Endothelial cell of umbilical vein (primary cell): ENCODE measurements around the gene GZF1. TPM values are rescaled to one million over a fixed set of nuclear protein-coding genes. Genes with fewer than 3 reads are reported as not detected.

Experiments
- BruUV-seq: library from RNA; stranded (reverse); fragments of 400-500 nt; replicated peaks from 2 replicates; lab custom pipeline; 2021; lab: Mats Ljungman, UMichigan
- CTCF ChIA-PET: fragments of 300-600, 350-600 bp; sonication (Branson Sonifier 250); formaldehyde crosslinking; loops from one replicate; lab custom pipeline; 2021; ENCODE audit warnings: antibody characterized with exemption, inconsistent platforms; lab: Charles Lee
- POLR2A ChIA-PET: fragments of 300-600, 350-600 bp; sonication (Branson Sonifier 250); formaldehyde crosslinking; loops from one replicate; lab custom pipeline; 2021; ENCODE audit warnings: antibody characterized with exemption, inconsistent platforms; lab: Charles Lee
- DNase-seq: peaks from one replicate; pipeline ENCODE4 v3.0.0-alpha.2; 2011; ENCODE audit warnings: low read depth, low spot score
- FAIRE-seq: peaks from 2 replicates; lab custom pipeline; 2011; peaks lifted over from hg19 to GRCh38; lab: Jason Lieb, UNC
- H2AFZ ChIP-seq: 2 replicates; pipeline ENCODE4 v1.6.0; 2012; ENCODE audit warnings: low read depth, low read length, control low read depth, inconsistent platforms
- H3K27ac ChIP-seq: 2 replicates; pipeline ENCODE4 v1.5.1; 2011; ENCODE audit warnings: low read depth, mild to moderate bottlenecking, control low read depth, low read length, moderate library complexity; ENCODE audit not compliant: insufficient read depth
- H3K27me3 ChIP-seq, 2 experiments: 2 replicates each; pipeline versions ENCODE4 v1.6.0 to v1.6.1; 2011; ENCODE audit warnings: low read length in 2 of 2, mixed read lengths in 1 of 2; ENCODE audit not compliant: control insufficient read depth in 2 of 2, insufficient read depth in 2 of 2
- H3K36me3 ChIP-seq, 2 experiments: 2 replicates in 1 of 2; 3 replicates in 1 of 2; pipeline ENCODE4 v1.5.1; 2011; ENCODE audit warnings: low read length in 2 of 2, mild to moderate bottlenecking in 1 of 2, moderate library complexity in 1 of 2; ENCODE audit not compliant: control insufficient read depth in 2 of 2, insufficient read depth in 2 of 2; ENCODE audit errors: extremely low read depth in 1 of 2
- H3K4me1 ChIP-seq: 3 replicates; pipeline ENCODE4 v1.5.1; 2011; ENCODE audit warnings: mild to moderate bottlenecking, low read length; ENCODE audit not compliant: control insufficient read depth, insufficient read depth; ENCODE audit errors: extremely low read depth
- H3K4me2 ChIP-seq: 2 replicates; pipeline ENCODE4 v1.6.1; 2011; ENCODE audit warnings: low read length, control low read depth, mixed read lengths; ENCODE audit not compliant: insufficient read depth
- H3K4me3 ChIP-seq, 3 experiments: fragments of 200-600 bp in 1 of 3; sonication (generic), shearing (Covaris generic) in 1 of 3; replicated peaks in 1 of 3; 2 replicates each; pipeline ENCODE4 v1.5.1; 2011 to 2016; ENCODE audit warnings: control low read depth in 3 of 3, low read length in 3 of 3, mild to moderate bottlenecking in 2 of 3, inconsistent platforms in 1 of 3, low read depth in 1 of 3, moderate library complexity in 1 of 3; ENCODE audit not compliant: insufficient read depth in 1 of 3
- H3K79me2 ChIP-seq: 2 replicates; pipeline ENCODE4 v1.6.0; 2012; ENCODE audit warnings: low read length, inconsistent platforms; ENCODE audit not compliant: control insufficient read depth, insufficient read depth
- H3K9ac ChIP-seq: replicated peaks from 2 replicates; pipeline ENCODE3; 2011; ENCODE audit warnings: low read length, control low read depth; ENCODE audit not compliant: insufficient read depth; ENCODE audit errors: extremely low read depth
- H3K9me1 ChIP-seq: replicated peaks from 3 replicates; pipeline ENCODE4 v1.6.0; 2011; ENCODE audit warnings: mild to moderate bottlenecking, low read length; ENCODE audit not compliant: control insufficient read depth, insufficient read depth; ENCODE audit errors: extremely low read depth
- H3K9me3 ChIP-seq: replicated peaks from 2 replicates; pipeline ENCODE4 v1.5.1; 2012; ENCODE audit warnings: low read length, inconsistent platforms; ENCODE audit not compliant: control insufficient read depth, insufficient read depth
- H4K20me1 ChIP-seq: replicated peaks from 2 replicates; pipeline ENCODE3; 2011; ENCODE audit warnings: mild to moderate bottlenecking, low read length; ENCODE audit not compliant: control insufficient read depth, insufficient read depth; ENCODE audit errors: extremely low read depth
- EZH2 ChIP-seq: IDR thresholded peaks from 2 replicates; pipeline ENCODE4 v1.6.1; 2012; ENCODE audit warnings: borderline replicate concordance, low read depth, mild to moderate bottlenecking, moderate library complexity, low read length, inconsistent platforms; ENCODE audit not compliant: severe bottlenecking
- FOS ChIP-seq: IDR thresholded peaks from 2 replicates; pipeline ENCODE4 v1.6.1; 2011; ENCODE audit warnings: mild to moderate bottlenecking, low read length, moderate library complexity, borderline replicate concordance; ENCODE audit not compliant: insufficient read depth
- GATA2 ChIP-seq: IDR thresholded peaks from 2 replicates; pipeline ENCODE4 v1.7.0; 2011; ENCODE audit warnings: low read depth, mild to moderate bottlenecking, moderate library complexity, mixed read lengths, low read length; ENCODE audit not compliant: insufficient read length, insufficient read depth
- MYC ChIP-seq: IDR thresholded peaks from one replicate; pipeline ENCODE4 v1.6.1; 2011; ENCODE audit warnings: mild to moderate bottlenecking, low read depth, low read length
- POLR2A ChIP-seq: IDR thresholded peaks from 2 replicates; pipeline ENCODE4 v1.6.1; 2012; ENCODE audit warnings: low read depth, mild to moderate bottlenecking, control low read depth, low read length
- POLR2AphosphoS5 ChIP-seq: IDR thresholded peaks from 2 replicates; pipeline ENCODE4 v1.6.1; 2012; ENCODE audit warnings: low read depth, mild to moderate bottlenecking, control low read depth, low read length, moderate library complexity; ENCODE audit not compliant: insufficient read depth
- dilution Hi-C: fragments of 300-500 bp; cut with MboI; formaldehyde crosslinking; loops from one replicate; pipeline ENCODE4 v1.15.0; 2019; ENCODE audit warnings: low sequenced_read_pairs; ENCODE audit not compliant: extremely low pct_ligation_motif_present
- intact Hi-C: fragments of 100-400 bp; cut with micrococcal nuclease; formaldehyde crosslinking; loops from one replicate; pipeline ENCODE4 v1.10.0; 2022
- polyA plus RNA-seq, 4 experiments: library from polyadenylated mRNA; depleted of rRNA in 3 of 4; stranded (reverse) in 3 of 4; unstranded in 1 of 4; fragments of >200 nt; gene quantifications; 2 replicates each; pipeline versions ENCODE4 v1.2.1 to v1.2.3, GENCODE V29; 2011 to 2012; ENCODE audit warnings: missing spikeins in 1 of 4
- total RNA-seq: library from RNA; stranded (reverse); gene quantifications from 2 replicates; pipeline ENCODE4 v1.2.3, GENCODE V29; 2021
- TF ChIP-seq, protein P1 (sequence below): IDR thresholded peaks from 2 replicates; pipeline ENCODE4 v1.6.1; 2011; ENCODE audit not compliant: insufficient read depth, insufficient read length
- TF ChIP-seq, protein P2 (sequence below), 2 donors: IDR thresholded peaks; 1 replicate in 1 of 2; 2 replicates in 1 of 2; pipeline ENCODE4 v1.5.1; 2011; ENCODE audit warnings: low read length in 2 of 2, mild to moderate bottlenecking in 2 of 2, moderate library complexity in 2 of 2, control low read depth in 1 of 2, inconsistent platforms in 1 of 2, low read depth in 1 of 2; ENCODE audit not compliant: insufficient read depth in 1 of 2; ENCODE audit errors: extremely low read depth in 1 of 2

GZF1 gene
- total and polyA plus RNA-seq, 2 donors (not counting 3 experiments of a cell fraction or from before 2014, with no cell fraction given): 9.7 to 10.0 TPM

DNA sequence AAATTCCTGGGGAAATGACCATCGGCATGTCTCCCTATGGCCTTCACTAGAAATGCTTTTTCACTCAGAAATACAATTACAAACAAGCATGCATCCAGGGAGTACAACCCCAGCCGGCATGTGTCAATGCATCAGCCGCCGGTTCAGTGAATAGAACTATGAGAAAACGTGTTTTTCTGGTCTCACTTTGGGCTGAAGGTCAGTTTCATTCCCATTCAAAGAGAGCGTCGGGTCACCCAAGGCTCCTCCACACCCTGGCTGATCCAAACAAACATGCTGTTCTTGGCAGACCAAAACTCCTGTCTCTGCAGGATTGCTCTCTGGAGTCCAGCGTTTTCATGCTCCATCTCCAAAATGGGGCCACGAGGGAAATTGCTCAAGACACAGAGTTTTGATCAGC is 46.9 kb upstream of the GZF1 start:
- FAIRE-seq (no peak), DNase-seq (no peak)
- no peaks in the 10 kb centered on the region for H3K9me1 ChIP-seq
- H3K27me3 ChIP-seq: no peaks in the 10 kb centered on the region
- no peaks in the 10 kb centered on the region for H3K9me3 ChIP-seq
- H3K4me2 ChIP-seq: no peak overlapping the region
- no peak overlapping the region for H3K9ac ChIP-seq
- intact Hi-C loops: no loop called here
- no peaks in the 10 kb centered on the region for H3K79me2 ChIP-seq
- CTCF ChIA-PET: interaction anchor here (1.1 to 1.5 kb wide), 2 partner anchors 17 to 24 kb away, joined by 3 read pairs; no protein-coding TSS in a partner anchor
- H2AFZ ChIP-seq: no peak overlapping the region
- H3K4me1 ChIP-seq: peaks cover 10% of the 10 kb centered on the region
- no peaks in the 10 kb centered on the region for H3K36me3 ChIP-seq
- no peak for TF ChIP-seq POLR2AphosphoS5
- TF ChIP-seq, protein P1, sequence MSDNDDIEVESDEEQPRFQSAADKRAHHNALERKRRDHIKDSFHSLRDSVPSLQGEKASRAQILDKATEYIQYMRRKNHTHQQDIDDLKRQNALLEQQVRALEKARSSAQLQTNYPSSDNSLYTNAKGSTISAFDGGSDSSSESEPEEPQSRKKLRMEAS: no peak
- TF ChIP-seq EZH2: no peak
- TF ChIP-seq MYC: no peak
- TF ChIP-seq, protein P2, sequence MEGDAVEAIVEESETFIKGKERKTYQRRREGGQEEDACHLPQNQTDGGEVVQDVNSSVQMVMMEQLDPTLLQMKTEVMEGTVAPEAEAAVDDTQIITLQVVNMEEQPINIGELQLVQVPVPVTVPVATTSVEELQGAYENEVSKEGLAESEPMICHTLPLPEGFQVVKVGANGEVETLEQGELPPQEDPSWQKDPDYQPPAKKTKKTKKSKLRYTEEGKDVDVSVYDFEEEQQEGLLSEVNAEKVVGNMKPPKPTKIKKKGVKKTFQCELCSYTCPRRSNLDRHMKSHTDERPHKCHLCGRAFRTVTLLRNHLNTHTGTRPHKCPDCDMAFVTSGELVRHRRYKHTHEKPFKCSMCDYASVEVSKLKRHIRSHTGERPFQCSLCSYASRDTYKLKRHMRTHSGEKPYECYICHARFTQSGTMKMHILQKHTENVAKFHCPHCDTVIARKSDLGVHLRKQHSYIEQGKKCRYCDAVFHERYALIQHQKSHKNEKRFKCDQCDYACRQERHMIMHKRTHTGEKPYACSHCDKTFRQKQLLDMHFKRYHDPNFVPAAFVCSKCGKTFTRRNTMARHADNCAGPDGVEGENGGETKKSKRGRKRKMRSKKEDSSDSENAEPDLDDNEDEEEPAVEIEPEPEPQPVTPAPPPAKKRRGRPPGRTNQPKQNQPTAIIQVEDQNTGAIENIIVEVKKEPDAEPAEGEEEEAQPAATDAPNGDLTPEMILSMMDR (IDR thresholded peaks at IDR 0.05; ENCODE audit: extremely low read depth in 1 of 2, insufficient read depth in 1 of 2, low read depth in 1 of 2, low read length in 2 of 2): no peak
- TF ChIP-seq POLR2A: no peak
- no peak for TF ChIP-seq FOS
- no peak for TF ChIP-seq GATA2
- dilution Hi-C loops: no loop called here
- POLR2A ChIA-PET: no interaction called here
- H4K20me1 ChIP-seq: no peaks in the 10 kb centered on the region
- H3K27ac ChIP-seq: no peak overlapping the region
- no TSS peak for BruUV-seq
- H3K4me3 ChIP-seq: no peak overlapping the region
